Fibroblast of peridontal ligament (primary cell): ENCODE measurements around the gene LRRFIP2.
"Not testable (repeated sequence)": the region's sequence is repeated elsewhere in the genome, so short reads cannot be mapped to it uniquely, and the experiment has no call there.

Source experiments
- DNase-seq: peaks from one replicate; pipeline ENCODE4 v3.0.0-alpha.2; 2010; ENCODE audit errors: extremely low read depth

The LRRFIP2 gene, protein sequence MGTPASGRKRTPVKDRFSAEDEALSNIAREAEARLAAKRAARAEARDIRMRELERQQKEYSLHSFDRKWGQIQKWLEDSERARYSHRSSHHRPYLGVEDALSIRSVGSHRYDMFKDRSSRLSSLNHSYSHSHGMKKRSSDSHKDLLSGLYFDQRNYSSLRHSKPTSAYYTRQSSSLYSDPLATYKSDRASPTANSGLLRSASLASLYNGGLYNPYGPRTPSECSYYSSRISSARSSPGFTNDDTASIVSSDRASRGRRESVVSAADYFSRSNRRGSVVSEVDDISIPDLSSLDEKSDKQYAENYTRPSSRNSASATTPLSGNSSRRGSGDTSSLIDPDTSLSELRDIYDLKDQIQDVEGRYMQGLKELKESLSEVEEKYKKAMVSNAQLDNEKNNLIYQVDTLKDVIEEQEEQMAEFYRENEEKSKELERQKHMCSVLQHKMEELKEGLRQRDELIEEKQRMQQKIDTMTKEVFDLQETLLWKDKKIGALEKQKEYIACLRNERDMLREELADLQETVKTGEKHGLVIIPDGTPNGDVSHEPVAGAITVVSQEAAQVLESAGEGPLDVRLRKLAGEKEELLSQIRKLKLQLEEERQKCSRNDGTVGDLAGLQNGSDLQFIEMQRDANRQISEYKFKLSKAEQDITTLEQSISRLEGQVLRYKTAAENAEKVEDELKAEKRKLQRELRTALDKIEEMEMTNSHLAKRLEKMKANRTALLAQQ

DNA sequence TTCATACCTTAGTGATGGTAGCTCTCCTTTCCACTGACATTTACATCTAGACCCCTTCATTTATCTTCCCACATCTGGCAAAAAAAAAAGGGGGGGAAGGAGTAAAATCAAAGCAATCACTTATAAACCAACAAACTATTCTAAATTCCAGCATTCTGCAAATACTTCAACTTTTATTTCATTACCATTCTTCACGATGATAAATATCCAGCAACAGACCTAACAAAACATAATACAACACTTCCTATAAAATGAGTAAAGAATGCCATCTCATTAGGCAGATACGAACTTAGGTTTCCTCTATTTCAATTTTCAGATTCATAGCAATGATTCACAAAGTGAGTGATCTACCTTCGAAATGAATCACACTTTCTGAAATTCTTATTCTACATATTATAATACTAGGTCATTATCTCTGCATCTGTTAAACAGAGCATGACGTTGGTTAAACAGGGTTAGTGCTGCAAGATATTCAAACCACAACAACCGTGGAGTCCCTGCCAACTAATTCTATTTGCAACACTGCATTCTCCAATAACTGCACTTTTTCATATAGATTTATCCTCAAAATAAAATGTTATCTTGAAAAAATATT lies at the start of gene LRRFIP2:
TSS of gene LRRFIP2 (minus strand) at position 51 of the 595 bp plus-strand sequence. CDS start 25,599 bp downstream, outside the sequence.
- peak; percentile 70 for DNase-seq

DNA sequence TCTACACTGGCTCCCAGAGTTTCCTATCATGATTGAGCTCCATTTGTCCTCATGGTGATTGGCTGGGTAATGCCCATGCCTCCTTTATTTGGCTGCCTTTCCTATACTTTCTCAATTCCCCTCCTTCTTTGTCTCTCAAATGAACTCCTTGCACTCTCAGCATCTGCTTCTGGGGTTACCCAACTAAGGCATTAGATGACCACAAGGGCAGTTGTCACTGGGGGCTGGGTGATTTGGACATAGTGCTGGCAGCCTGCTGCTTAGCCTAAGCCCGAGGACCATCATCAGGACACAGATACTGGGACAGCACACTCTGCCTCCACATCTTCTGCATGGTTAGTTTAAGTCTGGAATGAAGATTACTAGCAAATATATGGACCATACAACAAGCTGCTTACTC lies 49.2 kb upstream of the LRRFIP2 start:
- DNase-seq = no peak

DNA sequence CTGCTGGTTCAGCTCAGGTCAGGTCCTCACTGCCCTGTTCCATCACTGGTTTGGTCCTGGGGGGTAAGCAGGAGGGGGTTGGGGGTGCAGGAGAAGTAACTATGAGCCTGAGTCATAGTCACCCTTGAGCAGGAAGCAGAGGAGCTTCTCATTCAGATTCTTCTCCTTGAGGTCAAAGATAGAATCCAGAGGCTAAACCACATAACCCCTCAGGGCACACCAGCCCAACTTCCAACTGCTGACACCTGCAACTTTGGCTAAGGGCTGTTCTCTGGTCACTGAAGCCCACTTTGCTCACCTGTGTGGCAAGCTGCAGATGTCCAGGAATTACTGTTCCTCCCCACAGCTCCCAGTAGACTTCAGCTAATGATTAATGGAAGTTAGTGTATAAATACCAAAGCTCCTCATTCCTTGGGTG lies 48.8 kb upstream of the LRRFIP2 start:
- DNase-seq = no peak

DNA sequence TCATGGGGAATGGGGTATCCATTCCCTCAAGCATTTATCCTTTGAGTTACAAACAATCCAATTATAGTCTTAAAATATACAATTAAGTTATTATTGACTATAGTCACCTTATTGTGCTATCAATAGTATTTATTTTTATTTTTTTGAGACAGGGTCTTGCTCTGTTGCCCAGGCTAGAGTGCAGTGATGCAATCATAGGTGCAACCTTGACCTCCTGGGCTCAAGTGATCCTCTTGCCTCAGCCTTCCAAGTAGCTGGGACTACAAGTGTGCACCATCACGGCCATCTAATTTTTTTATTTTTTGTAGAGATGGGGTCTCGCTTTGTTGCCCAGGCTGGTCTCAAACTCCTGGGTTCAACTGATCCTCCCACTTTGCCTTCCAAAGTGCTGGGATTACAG lies 48.2 kb upstream of the LRRFIP2 start:
- DNase-seq = not testable (repeated sequence)

DNA sequence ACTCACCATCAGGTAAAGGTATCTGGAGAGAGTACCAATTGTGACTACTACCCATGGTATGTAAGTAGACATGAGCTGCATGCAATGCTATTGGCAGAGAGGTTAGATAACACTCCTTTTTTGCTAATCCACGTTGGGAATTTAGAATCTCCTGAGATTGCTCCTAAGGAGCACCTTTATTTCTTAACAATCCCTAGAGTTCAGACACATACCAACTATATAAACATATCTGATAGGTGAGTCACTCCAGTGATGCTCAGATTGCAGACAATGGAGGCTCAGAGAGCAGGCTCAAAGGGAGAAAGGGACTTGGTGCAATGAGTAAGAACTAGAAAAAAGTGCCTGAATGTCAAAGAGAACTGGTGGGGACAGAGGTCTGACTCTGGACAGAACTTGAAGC lies 47.0 kb upstream of the LRRFIP2 start:
- peak; percentile 44 for DNase-seq

DNA sequence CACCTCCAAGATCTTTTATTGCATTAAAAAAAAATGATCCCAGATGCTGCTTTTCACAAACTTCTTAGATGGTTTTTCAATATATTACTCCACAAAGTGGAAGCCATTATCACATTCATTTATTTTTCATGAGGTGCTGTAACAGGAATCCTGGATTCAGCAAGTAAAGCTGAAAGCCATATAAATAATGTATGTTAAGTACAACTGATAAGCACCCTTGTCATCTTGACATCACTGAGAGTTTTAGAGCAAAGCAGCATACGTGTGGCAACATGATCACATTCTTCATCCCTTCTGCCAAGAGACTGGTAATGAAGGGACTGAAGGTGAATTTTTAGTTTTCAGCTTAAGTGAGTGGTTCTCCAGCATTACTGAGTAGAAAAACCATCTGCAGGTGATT lies 44.9 kb upstream of the LRRFIP2 start:
- DNase-seq = no peak

DNA sequence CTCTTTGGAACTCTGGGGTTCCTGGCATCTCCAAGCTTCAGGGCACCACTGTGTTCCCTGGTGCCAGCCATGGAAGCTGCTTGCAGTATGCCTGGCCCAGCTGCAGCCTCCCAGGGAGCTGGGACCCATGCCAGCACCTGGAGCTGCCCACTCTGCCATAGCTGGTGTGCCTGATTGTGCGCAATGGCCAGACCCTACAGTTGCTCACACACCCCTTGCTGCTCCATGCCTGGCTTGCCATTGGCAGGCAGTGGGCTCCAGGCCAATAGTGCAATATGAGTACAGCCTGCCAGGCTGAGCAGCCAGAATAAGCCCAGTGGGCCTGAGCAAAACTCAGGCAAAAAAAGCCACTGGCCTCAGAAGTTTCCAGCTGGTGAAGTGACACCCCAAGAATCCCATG lies 43.8 kb upstream of the LRRFIP2 start:
- DNase-seq = no peak

DNA sequence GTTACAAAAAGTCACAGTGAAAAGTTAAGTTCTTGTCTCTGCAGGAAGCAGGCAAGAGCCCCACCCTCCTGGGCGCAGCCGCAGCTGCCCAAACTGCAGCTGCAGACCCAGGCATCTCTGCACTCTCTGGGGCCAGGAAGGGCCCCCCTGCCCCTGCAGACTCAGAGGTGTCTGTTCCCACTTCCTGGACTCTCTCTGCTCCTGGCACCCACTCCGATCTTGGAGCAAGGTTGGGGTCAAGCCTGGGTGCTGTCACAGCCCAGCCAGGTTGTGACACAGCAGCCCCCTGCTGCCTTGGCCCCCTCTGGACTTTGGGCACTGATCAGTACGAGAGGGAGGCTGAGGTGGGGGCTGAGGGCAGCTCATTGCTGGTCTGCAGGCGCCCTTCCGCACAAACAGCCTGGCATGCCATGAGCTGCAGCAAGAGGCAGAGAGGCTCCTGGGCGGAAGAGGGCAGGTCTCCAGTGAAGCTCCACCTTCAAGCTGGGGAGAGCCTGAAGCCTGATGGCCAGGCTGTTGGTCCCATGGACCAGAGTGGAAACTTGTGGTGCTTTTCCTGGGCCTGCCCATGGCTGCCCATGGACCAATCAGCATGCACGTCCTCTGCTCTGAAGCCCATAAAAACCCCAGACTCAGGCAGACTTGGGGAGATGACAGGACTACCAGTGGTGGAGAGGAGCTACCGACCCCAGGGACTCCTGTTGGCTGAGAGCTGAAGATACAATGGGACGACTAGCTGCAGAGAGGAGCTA lies 42.9 kb upstream of the LRRFIP2 start:
- no peak for DNase-seq

DNA sequence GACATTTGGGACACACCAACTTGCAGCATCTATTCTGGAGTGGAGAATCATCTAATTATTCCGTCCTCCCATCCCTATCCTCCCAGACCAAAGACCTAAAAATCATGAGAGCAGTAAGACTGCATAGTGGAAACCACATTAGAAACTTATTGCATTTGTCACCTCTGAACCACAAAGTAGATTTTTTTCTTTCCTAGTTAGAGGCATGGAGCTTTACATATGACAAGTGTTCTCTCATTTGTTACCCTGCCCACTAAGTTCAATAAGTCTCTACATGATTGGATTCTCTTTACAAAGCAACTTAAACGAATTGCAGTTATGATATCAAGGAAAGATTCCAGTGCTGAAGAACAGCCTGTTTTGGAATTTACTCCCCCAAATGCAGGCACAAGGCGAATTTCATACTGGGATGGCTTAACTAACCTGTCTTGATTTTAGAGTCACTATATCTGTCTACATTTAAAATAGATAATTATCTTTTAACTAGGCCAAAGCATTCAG lies 42.3 kb upstream of the LRRFIP2 start:
- DNase-seq = no peak

DNA sequence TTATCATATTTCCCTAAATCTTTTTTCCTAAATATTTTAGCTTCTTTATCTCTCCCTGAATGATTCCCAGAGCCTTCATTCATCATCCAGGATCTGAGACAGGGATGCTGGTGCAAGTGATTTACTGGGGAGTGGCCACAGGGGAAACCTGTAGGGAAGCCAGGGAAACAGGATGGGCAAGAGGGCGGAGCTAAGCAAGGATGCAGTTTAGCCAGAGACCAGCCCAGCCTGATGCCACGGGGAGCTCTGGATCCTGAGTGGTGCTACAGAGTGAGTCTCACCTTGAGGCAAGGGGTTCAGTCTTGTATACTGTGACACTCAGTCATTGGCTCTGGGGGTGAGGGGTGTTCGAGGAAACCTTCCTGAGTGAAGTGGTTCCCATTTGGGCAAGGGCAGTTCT lies 39.7 kb upstream of the LRRFIP2 start:
- DNase-seq = no peak

DNA sequence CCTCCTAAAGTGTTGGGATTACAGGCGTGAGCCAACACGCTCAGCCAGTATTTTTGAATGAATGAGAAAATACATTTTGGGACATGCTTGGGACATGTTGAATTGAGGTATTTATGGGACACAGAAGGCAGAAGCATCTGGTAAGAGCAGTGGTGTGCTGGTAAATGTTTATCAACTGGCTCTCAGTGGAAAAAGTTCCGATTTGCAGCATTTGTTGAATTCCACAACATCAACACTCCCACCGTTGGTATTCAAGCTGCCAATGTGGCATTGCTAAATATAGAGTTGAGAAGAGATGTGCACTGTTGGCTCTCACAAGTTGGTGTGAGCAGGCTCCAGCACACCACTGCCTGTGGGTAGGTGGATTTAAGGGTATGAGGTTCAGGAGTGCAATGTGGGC lies 35.8 kb upstream of the LRRFIP2 start:
- peak; percentile 53 for DNase-seq

DNA sequence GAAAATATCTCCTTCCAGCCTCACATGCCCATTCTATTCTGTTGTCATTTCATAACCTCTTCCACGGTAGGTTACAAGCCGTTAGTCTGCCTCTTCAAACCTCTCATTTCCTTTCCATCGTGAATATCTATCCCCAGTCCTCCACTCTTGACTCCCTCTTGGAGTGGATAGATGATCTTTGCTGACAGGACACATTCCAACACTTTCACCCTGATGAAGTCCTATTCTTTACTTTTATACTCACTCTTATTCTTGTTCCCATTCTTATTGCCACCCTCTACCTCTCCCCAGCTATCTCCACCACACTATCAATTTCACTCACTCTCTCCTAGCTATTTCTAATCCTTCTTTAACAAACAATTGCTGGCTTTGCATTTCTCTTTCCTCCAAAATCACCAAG lies 34.2 kb upstream of the LRRFIP2 start:
- not testable (repeated sequence) for DNase-seq

DNA sequence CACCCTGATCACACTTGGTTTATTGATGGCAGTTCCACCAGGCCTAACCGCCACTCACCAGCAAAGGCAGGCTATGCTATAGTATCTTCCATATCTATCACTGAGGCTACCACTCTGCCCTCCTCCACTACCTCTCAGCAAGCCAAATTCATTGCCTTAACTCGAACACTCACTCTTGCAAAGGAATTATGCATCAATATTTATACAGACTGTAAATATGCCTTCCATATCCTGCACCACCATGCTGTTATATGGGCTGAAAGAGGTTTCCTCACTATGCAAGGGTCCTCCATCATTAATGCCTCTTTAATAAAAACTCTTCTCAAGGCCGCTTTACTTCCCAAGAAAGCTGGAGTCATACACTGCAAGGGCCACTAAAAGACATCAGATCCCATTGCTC lies 33.6 kb upstream of the LRRFIP2 start:
- not testable (repeated sequence) for DNase-seq

DNA sequence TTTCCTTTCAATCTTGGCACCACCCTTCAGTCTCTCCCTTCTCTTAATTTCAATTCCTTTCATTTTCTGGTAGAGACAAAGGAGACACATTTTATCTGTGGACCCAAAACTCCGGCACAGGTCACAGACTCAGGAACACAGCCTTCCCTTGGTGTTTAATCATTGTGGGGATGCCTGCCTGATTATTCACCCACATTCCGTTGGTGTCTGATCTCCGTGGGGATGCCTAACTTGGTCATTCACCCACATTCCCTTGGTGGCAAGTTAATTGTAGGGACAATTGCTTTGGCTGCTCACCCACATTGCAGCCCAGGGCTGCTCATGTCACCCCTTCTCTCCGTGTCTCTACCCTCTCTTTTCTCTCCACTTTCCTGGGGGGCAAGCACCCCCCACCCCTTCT lies 31.7 kb upstream of the LRRFIP2 start:
- DNase-seq = peak; percentile 35

DNA sequence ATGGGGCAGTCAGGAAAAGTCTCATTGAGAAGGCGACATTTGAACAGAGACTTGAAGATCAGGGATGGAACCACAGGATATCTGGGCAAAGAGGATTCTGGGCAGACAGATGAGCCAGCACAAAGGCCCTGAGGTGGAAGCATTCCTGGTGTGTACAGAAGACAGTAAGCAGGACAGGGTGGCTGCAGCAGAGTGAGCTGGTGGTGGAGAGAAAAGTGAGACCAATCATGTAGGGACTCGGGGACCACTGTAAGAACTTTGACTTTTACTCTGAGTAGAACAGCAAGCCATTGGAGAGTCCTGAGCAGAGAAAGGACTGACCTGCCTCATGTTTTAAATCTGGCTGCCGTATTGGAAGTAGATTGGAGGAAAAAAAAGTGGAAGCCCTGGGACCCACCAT lies 29.9 kb upstream of the LRRFIP2 start:
- no peak for DNase-seq

DNA sequence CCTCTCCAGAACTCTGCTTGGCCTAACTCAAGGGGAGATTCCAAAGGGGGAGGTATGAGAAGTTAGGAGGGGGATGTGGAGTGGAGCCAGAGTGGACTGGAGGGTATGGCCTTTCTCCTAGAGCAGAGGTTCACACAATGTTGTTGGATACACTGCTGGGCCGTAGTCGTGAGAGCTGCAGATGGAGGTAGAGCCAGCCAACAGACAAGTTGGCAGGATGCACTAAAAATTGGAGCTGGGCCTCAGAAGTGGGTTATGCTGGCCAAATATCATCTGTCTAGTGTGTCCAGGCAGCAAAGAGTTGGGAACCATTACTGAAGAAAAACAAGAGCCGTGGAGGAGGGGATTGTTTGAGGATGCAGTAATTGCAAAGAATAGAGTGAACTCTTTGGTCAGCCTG lies 27.7 kb upstream of the LRRFIP2 start:
- no peak for DNase-seq

DNA sequence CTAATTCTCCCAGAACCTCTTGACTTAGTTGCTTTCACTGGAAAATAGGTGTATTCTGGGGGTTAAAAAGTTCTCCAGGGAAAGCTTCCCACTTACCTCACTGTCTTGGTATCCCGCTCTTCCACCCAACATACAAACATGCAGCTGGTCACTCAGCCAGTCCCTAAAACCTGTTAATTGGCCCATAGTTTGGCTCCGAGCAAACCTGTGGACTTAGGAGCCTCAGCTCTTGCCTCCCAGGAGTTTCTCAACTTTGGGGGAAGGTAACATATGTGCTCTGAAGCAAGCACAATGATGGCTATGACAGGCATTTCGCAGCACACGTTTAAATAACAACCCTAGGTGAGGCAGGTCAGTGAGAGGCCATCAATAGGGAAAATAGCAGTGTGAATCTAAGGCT lies 25.8 kb upstream of the LRRFIP2 start:
- DNase-seq = no peak

DNA sequence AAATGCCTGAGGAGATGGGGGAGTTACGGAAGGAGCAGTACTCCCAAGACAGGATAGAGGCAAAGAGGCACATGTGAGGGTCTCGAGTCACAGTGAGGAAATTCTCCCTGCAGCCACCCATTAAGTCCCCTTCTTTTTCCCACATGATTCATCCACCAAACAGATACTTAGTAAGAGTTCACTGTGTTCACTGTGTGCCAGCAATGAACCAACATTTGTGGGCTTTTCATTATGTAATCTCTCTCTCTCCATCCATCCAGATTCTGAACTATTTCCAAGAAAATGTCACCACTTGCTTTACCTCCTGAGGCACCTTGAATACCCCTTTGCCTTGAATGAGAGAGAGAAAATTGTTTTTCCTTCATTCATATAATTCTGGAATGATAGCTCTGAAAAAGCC lies 24.6 kb upstream of the LRRFIP2 start:
- peak; percentile 48 for DNase-seq

DNA sequence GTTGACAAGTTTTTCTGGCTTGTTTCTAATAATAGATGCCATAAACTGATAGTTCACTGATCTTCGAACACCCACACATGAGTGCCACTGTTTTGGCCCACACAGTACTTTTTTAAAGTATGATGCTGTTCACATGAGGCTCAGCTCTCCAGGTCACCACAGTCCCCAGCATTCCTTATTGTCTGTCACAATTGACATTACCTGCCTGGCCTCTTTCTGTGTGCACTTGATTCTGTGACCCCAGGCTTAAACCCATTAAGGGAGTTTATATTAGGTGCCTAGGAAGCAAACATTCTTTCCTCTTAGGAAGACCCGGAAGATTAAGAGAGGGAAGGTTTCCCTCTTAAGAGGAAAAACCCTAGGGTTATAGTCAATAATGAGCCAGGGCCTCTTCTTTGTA lies 24.2 kb upstream of the LRRFIP2 start:
- DNase-seq = no peak

DNA sequence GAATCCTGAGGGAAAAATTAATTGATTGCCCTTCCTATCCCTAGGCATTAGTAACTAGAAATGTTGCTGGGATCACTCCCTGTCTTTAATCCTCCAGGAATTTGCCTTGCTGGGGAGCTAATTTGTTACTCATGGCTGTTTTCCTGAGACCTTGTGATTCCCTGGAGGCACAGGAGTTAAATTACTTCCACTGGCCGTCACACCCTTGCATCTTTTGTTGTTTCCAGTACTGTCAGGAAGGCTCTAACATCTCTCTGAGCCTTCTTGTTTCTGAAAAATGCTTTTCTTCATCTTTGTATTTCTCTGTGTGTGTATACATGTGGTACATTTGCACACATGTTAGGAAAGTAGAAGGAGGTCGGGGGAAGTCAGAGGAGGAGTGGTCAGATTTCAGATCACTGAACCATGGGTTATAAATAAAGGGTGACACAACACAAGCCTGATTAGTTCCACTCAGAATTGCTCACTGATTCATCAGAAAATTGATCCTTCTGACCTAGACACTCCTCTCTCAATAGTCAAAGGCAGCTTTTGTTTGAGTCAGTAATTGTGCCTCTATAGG lies 23.5 kb upstream of the LRRFIP2 start:
- DNase-seq = peak; percentile 83

DNA sequence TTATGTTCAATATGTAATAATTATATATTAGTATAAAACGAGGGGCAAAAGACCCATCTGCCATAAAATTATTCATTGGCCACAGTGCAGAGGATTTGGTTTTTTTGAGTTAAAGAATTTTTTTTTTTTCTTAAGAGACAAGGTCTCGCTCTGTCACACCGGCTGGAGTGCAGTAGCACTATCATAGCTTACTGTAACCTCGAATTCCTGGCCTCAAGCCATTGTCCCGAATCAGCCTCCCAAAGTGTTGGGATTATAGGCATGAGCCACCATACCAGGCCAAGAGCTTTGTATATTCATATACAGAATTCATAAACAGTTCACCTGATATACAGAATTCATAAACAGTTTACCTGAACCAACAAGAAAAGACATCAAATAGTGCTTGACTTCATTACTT lies 20.2 kb upstream of the LRRFIP2 start:
- DNase-seq = no peak

DNA sequence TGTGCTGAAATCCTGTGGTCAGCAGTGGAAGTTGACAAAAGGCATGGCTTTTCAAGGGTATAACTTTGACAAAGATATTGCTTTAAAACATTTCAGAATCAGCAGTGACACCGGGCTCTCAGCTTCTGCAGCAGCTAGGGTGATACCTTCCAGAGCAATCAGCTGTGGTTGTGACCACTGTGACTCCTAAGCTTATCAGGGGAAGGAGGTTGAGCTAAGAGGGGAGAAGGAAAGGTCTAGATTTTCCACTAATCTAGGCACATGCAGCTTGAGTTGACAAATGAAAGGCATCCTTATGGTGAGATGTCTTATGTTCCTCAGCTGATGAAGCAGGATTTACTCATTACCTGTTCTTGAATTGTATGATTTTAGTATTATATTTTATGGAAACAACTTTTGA lies 16.3 kb upstream of the LRRFIP2 start:
- DNase-seq = no peak
